ENCODE measurements around the gene GLE1. TPM values are rescaled to one million over a fixed set of nuclear protein-coding genes. Genes with fewer than 3 reads are reported as not detected.

GLE1 gene
- total and polyA plus RNA-seq, 4 donors, result 11.3 to 24.7 (median 21.1) TPM

DNA sequence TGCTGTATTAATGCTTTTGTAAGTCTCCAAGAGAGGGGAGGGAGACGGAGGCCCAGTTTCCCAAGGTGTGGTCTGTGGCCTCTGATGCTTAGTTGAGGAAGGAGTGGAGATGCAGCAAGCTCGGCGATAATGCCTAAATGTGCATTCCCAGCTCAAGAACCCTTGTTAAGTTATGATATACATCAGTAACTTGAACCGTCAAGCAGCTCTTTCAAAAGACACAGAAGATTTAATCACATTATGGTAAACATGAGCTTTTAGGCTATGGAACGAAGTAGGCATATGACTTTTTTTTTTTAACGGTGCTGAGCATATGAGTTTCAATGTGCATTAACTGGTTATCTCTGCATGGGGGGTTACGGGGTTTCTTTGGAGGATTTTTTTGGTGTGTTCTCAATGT, 22.3 kb upstream of the GLE1 start:
- H3K36me3 ChIP-seq (ENCODE audit: control insufficient read depth in 4 of 4, insufficient read depth in 4 of 4, low read length in 4 of 4), result peaks cover 23 to 48% (median 35%) of the 10 kb centered on the region in 4 donors
- no peaks in the 10 kb centered on the region for H3K4me1 ChIP-seq (ENCODE audit: control insufficient read depth in 5 of 5, insufficient read depth in 5 of 5, low read length in 5 of 5)
- ATAC-seq (ENCODE audit: insufficient read depth, low FRiP score) (no peak), DNase-seq (no peak)
- H3K4me3 ChIP-seq, result no peak overlapping the region
- TF ChIP-seq, protein P1, sequence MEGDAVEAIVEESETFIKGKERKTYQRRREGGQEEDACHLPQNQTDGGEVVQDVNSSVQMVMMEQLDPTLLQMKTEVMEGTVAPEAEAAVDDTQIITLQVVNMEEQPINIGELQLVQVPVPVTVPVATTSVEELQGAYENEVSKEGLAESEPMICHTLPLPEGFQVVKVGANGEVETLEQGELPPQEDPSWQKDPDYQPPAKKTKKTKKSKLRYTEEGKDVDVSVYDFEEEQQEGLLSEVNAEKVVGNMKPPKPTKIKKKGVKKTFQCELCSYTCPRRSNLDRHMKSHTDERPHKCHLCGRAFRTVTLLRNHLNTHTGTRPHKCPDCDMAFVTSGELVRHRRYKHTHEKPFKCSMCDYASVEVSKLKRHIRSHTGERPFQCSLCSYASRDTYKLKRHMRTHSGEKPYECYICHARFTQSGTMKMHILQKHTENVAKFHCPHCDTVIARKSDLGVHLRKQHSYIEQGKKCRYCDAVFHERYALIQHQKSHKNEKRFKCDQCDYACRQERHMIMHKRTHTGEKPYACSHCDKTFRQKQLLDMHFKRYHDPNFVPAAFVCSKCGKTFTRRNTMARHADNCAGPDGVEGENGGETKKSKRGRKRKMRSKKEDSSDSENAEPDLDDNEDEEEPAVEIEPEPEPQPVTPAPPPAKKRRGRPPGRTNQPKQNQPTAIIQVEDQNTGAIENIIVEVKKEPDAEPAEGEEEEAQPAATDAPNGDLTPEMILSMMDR (IDR thresholded peaks at IDR 0.05; ENCODE audit: control extremely low read depth, extremely low read depth), result no peak
- 95 to 98% methylated on average over 7 of the region's 7 CpGs for WGBS, 2 donors
- no peaks in the 10 kb centered on the region for H3K27me3 ChIP-seq (ENCODE audit: control insufficient read depth in 3 of 3, insufficient read depth in 3 of 3, low read length in 2 of 3)
- no peak overlapping the region for H3K27ac ChIP-seq (ENCODE audit: low read depth in 1 of 2, low read length in 1 of 2)
- no peak overlapping the region for H3K9ac ChIP-seq (ENCODE audit: insufficient read depth in 1 of 2, low read length in 2 of 2)
- no peaks in the 10 kb centered on the region for H3K9me3 ChIP-seq (ENCODE audit: control insufficient read depth in 4 of 4, insufficient read depth in 3 of 4, low read length in 3 of 4)

DNA sequence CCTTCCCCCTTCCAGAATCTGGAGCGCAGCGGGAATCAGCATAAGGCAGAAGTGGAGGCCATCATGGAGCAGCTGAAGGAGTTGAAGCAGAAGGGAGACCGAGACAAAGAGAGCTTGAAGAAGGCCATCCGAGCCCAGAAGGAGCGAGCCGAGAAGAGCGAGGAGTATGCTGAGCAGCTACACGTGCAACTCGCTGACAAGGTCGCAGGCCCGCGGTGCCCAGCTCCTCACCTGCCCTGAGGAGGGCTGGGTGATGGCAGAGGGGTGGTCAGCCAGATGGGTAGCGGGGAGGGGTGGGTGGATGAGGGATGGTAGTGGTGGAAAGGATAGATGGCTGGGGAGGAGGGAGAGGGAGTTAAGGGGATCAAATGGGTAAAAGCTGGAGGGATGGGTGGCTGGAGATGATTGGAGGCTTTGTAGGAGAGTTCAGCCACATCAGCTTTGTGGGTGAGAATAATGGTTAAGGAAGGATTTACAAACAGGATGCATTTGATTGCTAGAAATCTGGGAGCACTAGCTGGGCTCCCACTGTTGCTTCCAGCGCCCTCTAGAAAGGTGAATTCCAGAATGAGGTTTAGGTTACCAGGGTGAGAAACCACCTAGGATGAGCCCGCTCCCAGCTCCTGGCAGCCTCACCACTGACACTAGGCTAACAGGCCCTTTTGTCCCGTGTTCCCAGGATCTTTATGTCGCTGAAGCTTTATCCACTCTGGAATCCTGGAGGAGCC, 19.7 kb upstream of the GLE1 start:
- Histone ChIP-seq H3K4me3 (no peak overlapping the region), H3K4me1 (ENCODE audit: control insufficient read depth in 5 of 5, insufficient read depth in 5 of 5, low read length in 5 of 5) (no peaks in the 10 kb centered on the region), H3K27me3 (ENCODE audit: control insufficient read depth in 3 of 3, insufficient read depth in 3 of 3, low read length in 2 of 3) (no peaks in the 10 kb centered on the region), H3K9me3 (ENCODE audit: control insufficient read depth in 4 of 4, insufficient read depth in 3 of 4, low read length in 3 of 4) (no peaks in the 10 kb centered on the region), H3K36me3 (ENCODE audit: control insufficient read depth in 4 of 4, insufficient read depth in 4 of 4, low read length in 4 of 4) (peaks cover 26 to 40% (median 34%) of the 10 kb centered on the region in 4 donors), H3K9ac (ENCODE audit: insufficient read depth in 1 of 2, low read length in 2 of 2) (no peak overlapping the region), H3K27ac (ENCODE audit: low read depth in 1 of 2, low read length in 1 of 2) (no peak overlapping the region)
- TF ChIP-seq, protein P1 (IDR thresholded peaks at IDR 0.05; ENCODE audit: control extremely low read depth, extremely low read depth), result no peak
- 92 to 96% methylated on average over 17 of the region's 17 CpGs for WGBS, 2 donors
- DNase-seq, result no peak
- ATAC-seq (ENCODE audit: insufficient read depth, low FRiP score), result no peak

DNA sequence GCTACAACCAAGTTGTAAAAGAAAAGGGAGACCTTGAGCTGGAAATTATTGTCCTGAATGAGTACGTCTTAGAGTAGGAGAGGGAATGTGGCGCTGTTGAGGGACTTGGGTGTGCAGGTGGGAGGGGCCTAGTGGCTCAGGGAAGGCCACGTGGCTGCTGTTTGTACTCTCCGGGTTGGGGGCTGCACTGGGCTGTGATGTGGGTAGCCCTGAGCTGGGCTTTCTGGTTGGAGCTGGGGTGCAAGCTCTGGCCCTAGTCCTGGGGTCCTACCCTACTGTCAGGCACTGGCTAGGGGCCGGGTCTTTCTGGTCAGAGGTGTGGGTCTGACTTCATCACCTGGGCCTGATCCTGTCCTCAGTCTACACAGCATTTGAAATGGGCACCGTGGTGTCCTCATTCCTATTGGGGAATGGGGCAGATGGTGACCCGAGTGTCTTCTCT, 19.1 kb upstream of the GLE1 start:
- TF ChIP-seq, protein P1 (IDR thresholded peaks at IDR 0.05; ENCODE audit: control extremely low read depth, extremely low read depth), result no peak
- Histone ChIP-seq H3K9ac (ENCODE audit: insufficient read depth in 1 of 2, low read length in 2 of 2) (no peak overlapping the region), H3K36me3 (ENCODE audit: control insufficient read depth in 4 of 4, insufficient read depth in 4 of 4, low read length in 4 of 4) (peaks cover 25 to 40% (median 34%) of the 10 kb centered on the region in 4 donors), H3K4me3 (no peak overlapping the region), H3K27ac (ENCODE audit: low read depth in 1 of 2, low read length in 1 of 2) (no peak overlapping the region), H3K4me1 (ENCODE audit: control insufficient read depth in 5 of 5, insufficient read depth in 5 of 5, low read length in 5 of 5) (no peaks in the 10 kb centered on the region), H3K27me3 (ENCODE audit: control insufficient read depth in 3 of 3, insufficient read depth in 3 of 3, low read length in 2 of 3) (no peaks in the 10 kb centered on the region), H3K9me3 (ENCODE audit: control insufficient read depth in 4 of 4, insufficient read depth in 3 of 4, low read length in 3 of 4) (no peaks in the 10 kb centered on the region)
- DNase-seq, result no peak
- WGBS, 2 donors, result 76 to 89% methylated on average over 7 of the region's 7 CpGs
- ATAC-seq (ENCODE audit: insufficient read depth, low FRiP score), result no peak

Data from lung (tissue), 12 donors.